BJ (cell line): ENCODE results near the gene PCDHGB4. TPM values are rescaled to one million over a fixed set of nuclear protein-coding genes. Genes with fewer than 3 reads are reported as not detected.
"Not testable (repeated sequence)": the region's sequence is repeated elsewhere in the genome, so short reads cannot be mapped to it uniquely, and the experiment has no call there.

ENCODE experiments used
- CTCF ChIA-PET: fragments of 350-600 bp; formaldehyde crosslinking; extraction: SDS; loops from one replicate; lab custom pipeline; 2021; ENCODE audit warnings: antibody characterized with exemption, inconsistent platforms; lab: Yijun Ruan, JAX
- POLR2A ChIA-PET: fragments of 300-600 bp; sonication (Branson Sonifier 250); formaldehyde crosslinking; extraction: SDS; loops from one replicate; lab custom pipeline; 2021; ENCODE audit warnings: antibody characterized with exemption; lab: Charles Lee
- DNase-seq: peaks from one replicate; pipeline ENCODE4 v3.0.0-alpha.2; 2011; ENCODE audit warnings: low read depth
- H3K27me3 ChIP-seq: 2 replicates; pipeline ENCODE4 v1.6.0; 2011; ENCODE audit warnings: low read length; ENCODE audit not compliant: control insufficient read depth, insufficient read depth
- H3K36me3 ChIP-seq: 2 replicates; pipeline ENCODE4 v1.5.1; 2011; ENCODE audit warnings: low read length; ENCODE audit not compliant: control insufficient read depth, insufficient read depth
- H3K4me3 ChIP-seq: 2 replicates; pipeline ENCODE4 v1.5.1; 2011; ENCODE audit warnings: low read depth, mild to moderate bottlenecking, control low read depth, low read length
- CTCF ChIP-seq: IDR thresholded peaks from 2 replicates; pipeline ENCODE4 v1.5.1; 2011; ENCODE audit warnings: low read depth, mild to moderate bottlenecking, control low read depth, inconsistent platforms, low read length, moderate library complexity; ENCODE audit not compliant: insufficient read depth
- polyA plus RNA-seq: library from polyadenylated mRNA; depleted of rRNA; stranded (reverse); fragments of >200 nt; gene quantifications from 2 replicates; pipeline ENCODE4 v1.2.3, GENCODE V29; 2011

The PCDHGB4 gene
- polyA plus RNA-seq, 1 experiment = 11.8 TPM

GRCh38 chr5:141412854-141413539 lies 25.5 kb downstream of the PCDHGB4 start, which contains the start of gene PCDHGA10:
Gene PCDHGA10, plus strand, starts transcription at chr5:141412987. Its CDS starts 189 bp downstream, at chr5:141413176.
- no peaks in the 10 kb centered on the region for H3K36me3 ChIP-seq
- TF ChIP-seq CTCF = peak; percentile 67
- ChIA-PET CTCF (interaction anchor here (0.6 to 4.3 kb wide), 29 partner anchors 8 to 190 kb away, joined by 3 to 73 read pairs (median 4); partner anchors contain the start of genes PCDHB14, PCDHGA1, PCDHGA11 and PCDHGA2), POLR2A (no interaction called here)
- no peak for DNase-seq
- H3K4me3 ChIP-seq = peak within 1 kb of the TSS; percentile 33
- no peaks in the 10 kb centered on the region for H3K27me3 ChIP-seq

- CTCF ChIA-PET = interaction anchor here (0.6 to 4.3 kb wide), 25 partner anchors 7 to 157 kb away, joined by 3 to 73 read pairs (median 5); partner anchors contain the start of genes PCDHGA1, PCDHGA11, PCDHGA2 and PCDHGA4
Observed at GRCh38 chr5:141413540-141414069, 26.1 kb downstream of the PCDHGB4 start.

GRCh38 chr5:141414548-141415274 lies 27.2 kb downstream of the PCDHGB4 start:
- ChIA-PET CTCF (interaction anchor here (1.6 to 4.3 kb wide), 8 partner anchors 14 to 149 kb away, joined by 4 to 73 read pairs (median 16); partner anchors contain the start of genes PCDHGA2, PCDHGA8 and PCDHGB3), POLR2A (interaction anchor here (0.5 kb wide), 1 partner anchor 16 kb away, joined by 4 read pairs; the partner anchor contains the start of gene PCDHGA12)
- not testable (repeated sequence) for DNase-seq, H3K4me3 ChIP-seq, H3K27me3 ChIP-seq, H3K36me3 ChIP-seq

More at GRCh38 chr5:141413540-141414069, 26.1 kb downstream of the PCDHGB4 start:
- no peak for DNase-seq
- Histone ChIP-seq H3K4me3 (peak overlapping the region; percentile 33), H3K27me3 (no peaks in the 10 kb centered on the region), H3K36me3 (no peaks in the 10 kb centered on the region)
- TF ChIP-seq CTCF = no peak
- POLR2A ChIA-PET = no interaction called here

- POLR2A ChIA-PET, H3K36me3 ChIP-seq, DNase-seq, H3K27me3 ChIP-seq, H3K4me3 ChIP-seq: not testable (repeated sequence)
- CTCF ChIA-PET = interaction anchor here (1.6 to 7.6 kb wide), 4 partner anchors 15 to 149 kb away, joined by 4 to 112 read pairs (median 32); no protein-coding TSS in a partner anchor
Observed at GRCh38 chr5:141415275-141415618, 27.7 kb downstream of the PCDHGB4 start.

- H3K27me3 ChIP-seq, H3K36me3 ChIP-seq, DNase-seq, POLR2A ChIA-PET: not testable (repeated sequence)
- H3K4me3 ChIP-seq = peak within 1 kb of the TSS; percentile 47
- CTCF ChIA-PET = interaction anchor here (0.6 to 7.6 kb wide), 42 partner anchors 9 to 235 kb away, joined by 3 to 112 read pairs (median 4); partner anchors contain the start of genes PCDHB14, PCDHGA1, PCDHGA12 and PCDHGA5
- TF ChIP-seq CTCF = peak; percentile 81
Observed at GRCh38 chr5:141417494-141418172, 30.1 kb downstream of the PCDHGB4 start, which contains the start of gene PCDHGB7. Gene PCDHGB7, plus strand, starts transcription at chr5:141417677. Its CDS starts 183 bp downstream, at chr5:141417860.
